HEK293T (cell line): ENCODE results near the gene TST.

Experiments used
- FOXK2 ChIP-seq: fragments of 450-650 bp; IDR thresholded peaks from 2 replicates; pipeline ENCODE4 v1.6.1; 2016; ENCODE audit warnings: mild to moderate bottlenecking
- HDGF ChIP-seq: fragments of 450-650 bp; IDR thresholded peaks from 2 replicates; pipeline ENCODE4 v1.6.1; 2017; ENCODE audit warnings: antibody characterized with exemption, borderline replicate concordance
- NFRKB ChIP-seq: fragments of 450-650 bp; IDR thresholded peaks from 2 replicates; pipeline ENCODE4 v1.6.1; 2016; ENCODE audit warnings: mild to moderate bottlenecking, moderate library complexity
- SP1 ChIP-seq: fragments of 450-650 bp; IDR thresholded peaks from 2 replicates; pipeline ENCODE4 v1.6.1; 2017
- SUZ12 ChIP-seq: fragments of 450-650 bp; IDR thresholded peaks from 2 replicates; pipeline ENCODE4 v1.6.1; 2016; ENCODE audit warnings: mild to moderate bottlenecking

- TF ChIP-seq SUZ12 (no peak), SP1 (no peak), HDGF (no peak), NFRKB (no peak), FOXK2 (no peak)
Measured at GRCh38 chr22:37023743-37024338, 4.6 kb upstream of the TST start.
